Upper lobe of left lung (tissue), 6 donors: Measurements from ENCODE around the gene CACNA1S. TPM values are rescaled to one million over a fixed set of nuclear protein-coding genes. Genes with fewer than 3 reads are reported as not detected.

Experiments used
- ATAC-seq, 2 donors: fragments of 200-7000 bp; cut with Tn5 transposase; one replicate each; pipeline ENCODE4 v1.9.1; 2022; ENCODE audit warnings: mild to moderate bottlenecking in 2 of 2, moderate library complexity in 2 of 2; ENCODE audit not compliant: low FRiP score in 2 of 2
- DNase-seq, 2 donors: peaks; one replicate each; pipeline ENCODE4 v3.0.0-alpha.2; 2019 to 2020
- H3K27ac ChIP-seq, 4 donors: fragments of 200-600 bp; sonication (generic); one replicate each; pipeline ENCODE4 v1.5.1; 2016 to 2019
- H3K27me3 ChIP-seq, 4 donors: fragments of 200-600 bp; sonication (generic); one replicate each; pipeline ENCODE4 v1.5.1; 2017 to 2019
- H3K36me3 ChIP-seq, 4 donors: fragments of 200-600 bp; sonication (generic); one replicate each; pipeline ENCODE4 v1.5.1; 2016 to 2019
- H3K4me1 ChIP-seq, 4 donors: fragments of 200-600 bp; sonication (generic); one replicate each; pipeline ENCODE4 v1.5.1; 2018 to 2019
- H3K4me3 ChIP-seq, 4 donors: fragments of 200-600 bp; sonication (generic); one replicate each; pipeline ENCODE4 v1.5.1; 2017 to 2019; ENCODE audit warnings: mild to moderate bottlenecking in 2 of 4, moderate library complexity in 1 of 4
- H3K9me3 ChIP-seq, 4 donors: fragments of 200-600 bp; sonication (generic); one replicate each; pipeline ENCODE4 v1.5.1; 2018 to 2019
- EP300 ChIP-seq, 4 donors: sonication (generic); formaldehyde crosslinking; IDR thresholded peaks; one replicate each; pipeline ENCODE4 v1.5.1; 2017; ENCODE audit warnings: antibody characterized with exemption in 4 of 4, control low read depth in 2 of 4
- POLR2A ChIP-seq, 4 donors: fragments of 450-650 bp; IDR thresholded peaks; one replicate each; pipeline ENCODE4 v1.5.1; 2016 to 2017; ENCODE audit warnings: antibody characterized with exemption in 4 of 4, mild to moderate bottlenecking in 2 of 4
- POLR2AphosphoS5 ChIP-seq, 2 donors: sonication (generic); formaldehyde crosslinking; IDR thresholded peaks; one replicate each; pipeline ENCODE4 v1.5.1; 2017; ENCODE audit warnings: antibody characterized with exemption in 2 of 2
- WGBS, 2 donors: methylation state at CpG; one replicate each; pipeline ENCODE4 v1.1.5; 2017 to 2018; 5-methylcytosine and 5-hydroxymethylcytosine counted together
- total RNA-seq, 6 donors: library from RNA; depleted of rRNA in 4 of 6; stranded (reverse); fragments of >200 nt in 4 of 6; gene quantifications; one replicate each; pipeline versions ENCODE4 v1.1.0 to v1.2.1, GENCODE V29; 2016 to 2021
- TF ChIP-seq, protein P1 (sequence below), 6 experiments: fragments of 450-650 bp in 4 of 6; fragments of 200-600 bp in 2 of 6; sonication (generic) in 2 of 6; IDR thresholded peaks; one replicate each; pipeline ENCODE4 v1.5.1; 2016 to 2019; ENCODE audit warnings: antibody characterized with exemption in 6 of 6
- donor health status: DM: no; HTN: no; CAD: no; lungs with moderate emphysema.
- donor health status: DM: no; HTN: yes; CAD: no; lungs with severe emphysema.

CACNA1S gene
- total RNA-seq, 6 donors from 2014 or later, result 0.03 to 0.30 (median 0.10) TPM; not detected in 3

DNA sequence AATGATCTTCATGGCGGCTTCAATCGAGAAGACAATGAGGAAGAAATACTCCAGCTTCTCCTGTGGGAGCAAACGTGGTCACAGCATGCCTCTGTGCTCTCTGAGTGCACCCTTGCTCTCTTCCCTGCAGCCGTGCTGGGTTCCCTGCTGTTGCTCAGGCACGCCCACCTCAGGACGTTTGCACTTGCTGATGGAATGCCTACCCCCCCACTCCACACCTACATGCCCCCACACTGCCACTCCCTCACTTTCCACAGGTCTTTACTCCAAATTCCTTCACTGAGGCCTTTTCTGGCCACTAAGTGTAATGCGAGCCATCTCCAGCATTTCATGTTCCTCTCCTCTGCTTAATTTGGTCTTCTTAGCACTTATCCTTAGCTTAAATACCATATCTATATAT is 18.3 kb downstream of the CACNA1S start:
- DNase-seq, result no peak
- TF ChIP-seq EP300 (IDR thresholded peaks at IDR 0.05) (no peak), POLR2A (IDR thresholded peaks at IDR 0.05) (no peak), POLR2AphosphoS5 (IDR thresholded peaks at IDR 0.05) (no peak)
- TF ChIP-seq, protein P1, sequence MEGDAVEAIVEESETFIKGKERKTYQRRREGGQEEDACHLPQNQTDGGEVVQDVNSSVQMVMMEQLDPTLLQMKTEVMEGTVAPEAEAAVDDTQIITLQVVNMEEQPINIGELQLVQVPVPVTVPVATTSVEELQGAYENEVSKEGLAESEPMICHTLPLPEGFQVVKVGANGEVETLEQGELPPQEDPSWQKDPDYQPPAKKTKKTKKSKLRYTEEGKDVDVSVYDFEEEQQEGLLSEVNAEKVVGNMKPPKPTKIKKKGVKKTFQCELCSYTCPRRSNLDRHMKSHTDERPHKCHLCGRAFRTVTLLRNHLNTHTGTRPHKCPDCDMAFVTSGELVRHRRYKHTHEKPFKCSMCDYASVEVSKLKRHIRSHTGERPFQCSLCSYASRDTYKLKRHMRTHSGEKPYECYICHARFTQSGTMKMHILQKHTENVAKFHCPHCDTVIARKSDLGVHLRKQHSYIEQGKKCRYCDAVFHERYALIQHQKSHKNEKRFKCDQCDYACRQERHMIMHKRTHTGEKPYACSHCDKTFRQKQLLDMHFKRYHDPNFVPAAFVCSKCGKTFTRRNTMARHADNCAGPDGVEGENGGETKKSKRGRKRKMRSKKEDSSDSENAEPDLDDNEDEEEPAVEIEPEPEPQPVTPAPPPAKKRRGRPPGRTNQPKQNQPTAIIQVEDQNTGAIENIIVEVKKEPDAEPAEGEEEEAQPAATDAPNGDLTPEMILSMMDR (IDR thresholded peaks at IDR 0.05), result no peak
- Histone ChIP-seq H3K27me3 (no peaks in the 10 kb centered on the region), H3K36me3 (no peaks in the 10 kb centered on the region), H3K9me3 (no peaks in the 10 kb centered on the region), H3K27ac (no peak overlapping the region), H3K4me1 (no peaks in the 10 kb centered on the region), H3K4me3 (no peak overlapping the region)
- WGBS, 2 donors, result 78 to 79% methylated on average over 7 of the region's 7 CpGs
- ATAC-seq, result no peak

DNA sequence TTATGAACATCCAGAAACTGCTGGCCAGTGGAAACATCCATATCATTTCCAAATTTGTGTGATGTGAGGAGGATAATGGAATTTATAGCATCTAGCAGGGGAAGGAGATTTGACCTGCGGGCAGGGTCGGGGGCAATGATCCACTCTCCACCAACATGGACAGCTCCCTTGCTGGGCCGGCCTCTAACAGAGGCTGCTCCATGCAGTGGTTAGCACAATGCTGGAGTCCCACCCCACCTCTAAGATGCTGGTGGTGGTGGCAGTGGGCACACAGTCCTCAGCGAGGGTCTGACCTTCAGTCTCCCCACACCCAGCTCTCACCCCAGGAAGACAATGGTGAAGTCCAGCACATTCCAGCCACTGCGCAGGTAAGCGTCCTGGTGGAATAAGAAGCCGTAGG is 18.7 kb downstream of the CACNA1S start:
- Histone ChIP-seq H3K4me3 (no peak overlapping the region), H3K27me3 (no peaks in the 10 kb centered on the region), H3K9me3 (no peaks in the 10 kb centered on the region), H3K27ac (no peak overlapping the region), H3K4me1 (no peaks in the 10 kb centered on the region), H3K36me3 (no peaks in the 10 kb centered on the region)
- ATAC-seq (no peak), DNase-seq (no peak)
- no peak for TF ChIP-seq POLR2AphosphoS5 (IDR thresholded peaks at IDR 0.05)
- TF ChIP-seq POLR2A (IDR thresholded peaks at IDR 0.05), result no peak
- no peak for TF ChIP-seq EP300 (IDR thresholded peaks at IDR 0.05)
- TF ChIP-seq, protein P1 (IDR thresholded peaks at IDR 0.05), result no peak
- 92 to 95% methylated on average over 4 to 7 of the region's 7 CpGs for WGBS, 2 donors

DNA sequence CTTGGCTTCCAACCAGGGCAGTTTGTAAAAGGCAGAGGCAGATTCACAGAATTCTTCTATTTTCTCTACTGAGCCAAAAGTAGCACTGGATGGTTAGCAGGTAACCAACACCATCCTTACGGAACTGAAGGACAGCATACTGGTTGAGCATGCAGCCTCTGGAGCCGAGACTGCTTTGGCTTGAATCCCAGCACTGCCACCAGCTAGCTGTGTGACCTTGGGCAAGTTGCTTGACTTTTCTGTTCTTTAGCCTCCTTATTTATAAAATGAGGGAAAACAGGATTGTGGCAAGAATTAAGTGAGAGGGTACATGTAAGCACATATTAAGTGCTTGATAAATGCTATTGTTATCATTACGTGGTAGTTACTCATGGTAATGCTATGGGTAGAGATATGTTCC is 19.5 kb downstream of the CACNA1S start:
- Histone ChIP-seq H3K27me3 (no peaks in the 10 kb centered on the region), H3K9me3 (no peaks in the 10 kb centered on the region), H3K4me1 (no peaks in the 10 kb centered on the region), H3K27ac (no peak overlapping the region), H3K4me3 (no peak overlapping the region), H3K36me3 (no peaks in the 10 kb centered on the region)
- DNase-seq, result no peak
- 92 to 93% methylated on average over 3 of the region's 3 CpGs for WGBS, 2 donors
- TF ChIP-seq, protein P1 (IDR thresholded peaks at IDR 0.05), result no peak
- TF ChIP-seq POLR2AphosphoS5 (IDR thresholded peaks at IDR 0.05) (no peak), EP300 (IDR thresholded peaks at IDR 0.05) (no peak)
- no peak for ATAC-seq

DNA sequence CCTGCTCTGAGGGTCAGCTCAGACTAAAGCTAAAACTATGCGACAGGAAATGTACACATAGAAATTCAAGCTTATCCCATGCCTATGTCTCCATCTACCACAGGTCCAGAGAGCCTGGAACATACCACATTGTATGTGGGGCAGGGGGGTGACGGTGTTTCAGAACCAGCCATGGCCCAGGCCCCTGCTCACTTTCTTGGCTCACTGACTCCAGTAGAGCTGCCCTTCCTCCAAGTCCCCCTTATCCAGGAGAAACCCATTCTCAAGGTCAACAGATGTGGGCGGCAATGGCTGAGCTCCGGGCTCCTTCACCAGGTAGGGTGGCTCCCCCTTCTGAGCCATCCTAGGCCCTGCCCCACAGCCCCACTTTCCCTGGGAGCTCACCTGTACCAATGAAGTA is 21.0 kb downstream of the CACNA1S start:
- Histone ChIP-seq H3K4me1 (no peaks in the 10 kb centered on the region), H3K9me3 (no peaks in the 10 kb centered on the region), H3K4me3 (no peak overlapping the region), H3K27ac (no peak overlapping the region), H3K36me3 (no peaks in the 10 kb centered on the region), H3K27me3 (no peaks in the 10 kb centered on the region)
- no peak for TF ChIP-seq POLR2A (IDR thresholded peaks at IDR 0.05)
- no peak for TF ChIP-seq EP300 (IDR thresholded peaks at IDR 0.05)
- no peak for TF ChIP-seq POLR2AphosphoS5 (IDR thresholded peaks at IDR 0.05)
- TF ChIP-seq, protein P1 (IDR thresholded peaks at IDR 0.05), result no peak
- WGBS, 2 donors, result 91 to 100% methylated on average over 2 to 4 of the region's 4 CpGs
- DNase-seq, result no peak
- ATAC-seq, result no peak

DNA sequence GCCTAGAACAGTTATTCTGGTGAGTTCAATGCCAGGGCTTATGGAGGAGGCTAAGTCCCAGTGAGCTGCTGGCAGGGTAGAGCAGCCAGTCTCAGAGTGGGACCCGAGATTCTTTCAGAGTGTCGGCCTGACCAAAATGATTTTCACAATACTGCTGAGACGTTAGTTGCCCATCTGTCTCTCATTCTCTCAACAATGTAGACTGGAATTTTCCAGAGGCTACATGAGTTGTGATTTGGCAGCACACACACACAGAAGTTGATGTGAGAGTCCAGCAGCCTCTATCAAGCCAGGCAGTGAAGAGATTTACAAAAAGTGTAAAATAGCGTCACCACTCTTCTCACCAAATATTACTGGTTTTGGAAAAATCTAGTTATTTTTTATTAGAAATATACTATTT is 21.7 kb downstream of the CACNA1S start:
- no peaks in the 10 kb centered on the region for H3K9me3 ChIP-seq
- no peaks in the 10 kb centered on the region for H3K36me3 ChIP-seq
- WGBS, 2 donors, result 77 to 86% methylated on average over 4 of the region's 4 CpGs
- H3K27me3 ChIP-seq, result no peaks in the 10 kb centered on the region
- ATAC-seq (no peak), DNase-seq (no peak)
- H3K4me1 ChIP-seq, result no peaks in the 10 kb centered on the region
- TF ChIP-seq POLR2AphosphoS5 (IDR thresholded peaks at IDR 0.05), result no peak
- no peak for TF ChIP-seq POLR2A (IDR thresholded peaks at IDR 0.05)
- TF ChIP-seq EP300 (IDR thresholded peaks at IDR 0.05), result no peak
- TF ChIP-seq, protein P1 (IDR thresholded peaks at IDR 0.05), result no peak
- no peak overlapping the region for H3K4me3 ChIP-seq
- no peak overlapping the region for H3K27ac ChIP-seq
